ENCODE results near the gene ITGA11. TPM values are rescaled to one million over a fixed set of nuclear protein-coding genes. Genes with fewer than 3 reads are reported as not detected.

Gene ITGA11
- total RNA-seq, 1 donor, result 567 TPM

DNA sequence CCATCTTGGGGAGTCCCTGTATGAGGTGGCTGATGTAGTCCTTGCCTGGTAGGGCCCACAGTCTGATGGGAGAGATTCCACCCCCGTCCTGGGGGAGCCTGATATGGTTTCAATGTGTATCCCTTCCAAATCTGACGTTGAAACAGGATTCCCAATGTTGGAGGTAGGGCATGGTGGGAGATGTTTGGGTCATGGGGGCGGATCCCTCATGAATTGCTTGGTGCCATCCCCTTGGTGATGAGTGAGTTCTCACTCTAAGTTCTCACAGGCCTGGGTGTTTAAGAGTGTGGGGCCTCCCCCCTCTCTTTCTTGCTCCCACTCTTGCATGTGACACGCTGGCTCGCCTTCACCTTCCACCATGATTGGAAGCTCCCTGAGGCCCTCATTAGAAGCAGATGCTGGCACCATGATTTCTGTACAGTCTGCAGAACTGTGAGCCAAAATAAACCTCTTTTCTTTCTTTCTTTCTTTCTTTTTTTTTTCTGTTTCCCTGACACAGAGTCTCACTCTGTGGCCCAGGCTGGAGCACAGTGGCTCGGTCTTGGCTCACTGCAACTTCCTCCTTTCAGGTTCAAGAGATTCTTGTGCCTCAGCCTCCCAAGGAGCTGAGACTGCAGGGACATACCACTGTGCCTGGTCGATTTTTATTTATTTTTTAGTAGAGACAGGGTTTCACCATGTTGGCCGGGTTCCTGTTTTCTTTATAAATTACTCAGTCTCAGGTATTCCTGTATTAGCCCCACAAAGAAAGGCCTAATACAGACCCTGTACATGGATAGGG lies 28.6 kb downstream of the ITGA11 start:
- Histone ChIP-seq H2AFZ (ENCODE audit: low read length) (no peak overlapping the region), H3K9me3 (ENCODE audit: low read depth, low read length) (no peaks in the 10 kb centered on the region), H4K20me1 (ENCODE audit: insufficient read depth, low read length) (peaks cover 78% of the 10 kb centered on the region), H3K79me2 (ENCODE audit: insufficient read depth, low read length) (peaks cover 81% of the 10 kb centered on the region), H3K27me3 (ENCODE audit: insufficient read depth, low read length) (no peaks in the 10 kb centered on the region), H3K27ac (ENCODE audit: low read depth, low read length) (no peak overlapping the region), H3K4me1 (ENCODE audit: insufficient read depth, low read length) (peaks cover 26% of the 10 kb centered on the region), H3K36me3 (ENCODE audit: insufficient read depth, low read length) (peaks cover 50% of the 10 kb centered on the region), H3K4me3 (ENCODE audit: insufficient read depth, low read length) (no peak overlapping the region), H3K4me2 (ENCODE audit: insufficient read depth, low read length) (no peak overlapping the region)
- TF ChIP-seq, protein P1, sequence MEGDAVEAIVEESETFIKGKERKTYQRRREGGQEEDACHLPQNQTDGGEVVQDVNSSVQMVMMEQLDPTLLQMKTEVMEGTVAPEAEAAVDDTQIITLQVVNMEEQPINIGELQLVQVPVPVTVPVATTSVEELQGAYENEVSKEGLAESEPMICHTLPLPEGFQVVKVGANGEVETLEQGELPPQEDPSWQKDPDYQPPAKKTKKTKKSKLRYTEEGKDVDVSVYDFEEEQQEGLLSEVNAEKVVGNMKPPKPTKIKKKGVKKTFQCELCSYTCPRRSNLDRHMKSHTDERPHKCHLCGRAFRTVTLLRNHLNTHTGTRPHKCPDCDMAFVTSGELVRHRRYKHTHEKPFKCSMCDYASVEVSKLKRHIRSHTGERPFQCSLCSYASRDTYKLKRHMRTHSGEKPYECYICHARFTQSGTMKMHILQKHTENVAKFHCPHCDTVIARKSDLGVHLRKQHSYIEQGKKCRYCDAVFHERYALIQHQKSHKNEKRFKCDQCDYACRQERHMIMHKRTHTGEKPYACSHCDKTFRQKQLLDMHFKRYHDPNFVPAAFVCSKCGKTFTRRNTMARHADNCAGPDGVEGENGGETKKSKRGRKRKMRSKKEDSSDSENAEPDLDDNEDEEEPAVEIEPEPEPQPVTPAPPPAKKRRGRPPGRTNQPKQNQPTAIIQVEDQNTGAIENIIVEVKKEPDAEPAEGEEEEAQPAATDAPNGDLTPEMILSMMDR (IDR thresholded peaks at IDR 0.05; ENCODE audit: extremely low read depth, low read depth, low read length), result no peak
- DNase-seq (ENCODE audit: insufficient read length, low spot score, missing footprints), result no peak

DNA sequence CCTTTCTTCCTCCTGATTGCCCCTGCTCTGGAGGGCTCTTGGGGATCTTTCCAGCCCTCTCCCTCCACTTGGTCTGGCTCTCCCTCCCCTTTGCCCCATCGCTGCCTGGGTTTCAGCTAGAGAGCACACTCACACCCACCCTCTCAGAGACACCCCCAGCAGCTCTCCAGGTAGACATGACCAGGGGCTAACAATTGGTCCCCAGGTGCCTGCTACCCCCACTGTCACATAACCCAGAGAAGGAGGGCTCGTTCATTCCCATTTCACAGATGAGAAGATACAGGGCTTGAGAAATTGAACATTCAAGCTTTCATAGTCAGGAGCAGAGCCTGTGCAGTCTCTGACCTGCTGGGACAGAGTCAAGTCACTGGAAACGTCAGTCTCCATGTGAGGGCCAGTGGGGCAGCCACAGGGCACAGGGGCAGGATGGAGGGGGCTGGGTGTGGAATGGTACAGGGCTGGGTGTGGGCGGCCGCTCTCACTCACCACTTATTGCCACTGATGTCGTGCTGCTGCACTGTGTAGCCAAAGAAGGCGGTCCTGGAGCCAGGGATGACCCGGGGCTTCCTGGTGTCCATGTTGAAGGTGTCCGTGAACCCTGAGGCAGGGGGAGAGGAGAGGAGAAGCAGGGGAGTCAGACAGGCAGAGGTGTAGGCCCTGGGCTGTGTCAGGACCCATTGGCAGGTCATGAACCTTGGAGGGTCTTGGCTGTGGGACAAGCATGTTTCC lies 29.4 kb downstream of the ITGA11 start:
- Histone ChIP-seq H3K4me3 (ENCODE audit: insufficient read depth, low read length) (no peak overlapping the region), H2AFZ (ENCODE audit: low read length) (no peak overlapping the region), H4K20me1 (ENCODE audit: insufficient read depth, low read length) (peaks cover 70% of the 10 kb centered on the region), H3K4me2 (ENCODE audit: insufficient read depth, low read length) (no peak overlapping the region), H3K27me3 (ENCODE audit: insufficient read depth, low read length) (no peaks in the 10 kb centered on the region), H3K27ac (ENCODE audit: low read depth, low read length) (no peak overlapping the region), H3K4me1 (ENCODE audit: insufficient read depth, low read length) (peaks cover 19% of the 10 kb centered on the region), H3K9me3 (ENCODE audit: low read depth, low read length) (no peaks in the 10 kb centered on the region), H3K36me3 (ENCODE audit: insufficient read depth, low read length) (peaks cover 49% of the 10 kb centered on the region), H3K79me2 (ENCODE audit: insufficient read depth, low read length) (peaks cover 73% of the 10 kb centered on the region)
- TF ChIP-seq, protein P1 (IDR thresholded peaks at IDR 0.05; ENCODE audit: extremely low read depth, low read depth, low read length), result no peak
- DNase-seq (ENCODE audit: insufficient read length, low spot score, missing footprints), result peak; percentile 65

DNA sequence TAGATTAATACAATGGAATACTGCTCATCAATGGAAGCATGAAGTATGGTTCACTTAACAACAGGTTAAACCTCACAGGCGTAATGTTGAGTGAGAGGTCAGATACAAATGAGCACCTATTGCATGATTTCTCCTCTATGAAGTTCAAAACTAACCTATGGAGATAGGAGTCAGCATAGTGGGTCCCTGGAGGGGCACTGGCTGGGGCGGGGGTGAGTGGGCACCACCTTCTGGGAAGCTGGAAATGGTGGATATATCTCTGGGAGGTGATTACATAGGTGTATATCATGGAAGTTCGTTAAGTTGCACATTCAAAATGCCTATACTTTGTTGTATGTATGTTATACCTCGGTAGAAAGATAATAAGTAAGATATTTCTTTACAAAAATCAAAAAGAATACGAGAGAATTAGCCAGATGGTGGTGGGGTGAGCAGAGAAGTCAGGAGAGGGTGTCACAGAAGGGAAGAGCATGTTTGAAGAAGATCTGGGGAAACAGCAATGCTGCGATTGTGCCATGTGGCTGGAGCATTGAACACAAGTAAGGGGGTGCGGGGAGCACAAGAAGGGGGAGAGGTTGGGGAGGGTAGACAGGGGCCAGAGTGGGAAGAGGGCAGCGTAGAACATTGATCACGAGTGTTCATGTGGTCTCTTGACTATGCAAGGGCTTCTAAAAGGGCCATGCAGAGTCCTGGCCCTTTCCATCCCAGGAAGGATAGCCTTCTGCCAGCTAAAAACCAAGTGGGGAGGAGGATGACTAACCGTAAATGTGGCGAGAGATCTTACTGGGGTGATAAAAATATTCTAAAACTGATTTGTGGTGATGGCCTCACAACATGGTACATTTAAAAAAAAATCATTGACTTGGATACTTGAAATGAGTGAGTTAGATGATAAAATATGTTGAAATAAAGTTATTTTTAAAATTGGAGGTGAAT lies 30.2 kb downstream of the ITGA11 start:
- Histone ChIP-seq H3K4me2 (ENCODE audit: insufficient read depth, low read length) (no peak overlapping the region), H3K9me3 (ENCODE audit: low read depth, low read length) (no peaks in the 10 kb centered on the region), H4K20me1 (ENCODE audit: insufficient read depth, low read length) (peaks cover 66% of the 10 kb centered on the region), H3K27me3 (ENCODE audit: insufficient read depth, low read length) (no peaks in the 10 kb centered on the region), H3K4me1 (ENCODE audit: insufficient read depth, low read length) (peaks cover 11% of the 10 kb centered on the region), H3K4me3 (ENCODE audit: insufficient read depth, low read length) (no peak overlapping the region), H3K27ac (ENCODE audit: low read depth, low read length) (no peak overlapping the region), H3K36me3 (ENCODE audit: insufficient read depth, low read length) (peaks cover 47% of the 10 kb centered on the region), H2AFZ (ENCODE audit: low read length) (no peak overlapping the region), H3K79me2 (ENCODE audit: insufficient read depth, low read length) (peaks cover 66% of the 10 kb centered on the region)
- no peak for DNase-seq (ENCODE audit: insufficient read length, low spot score, missing footprints)
- TF ChIP-seq, protein P1 (IDR thresholded peaks at IDR 0.05; ENCODE audit: extremely low read depth, low read depth, low read length), result no peak

All from osteoblast (primary cell).